ENCODE data around the gene FNDC10. TPM values are rescaled to one million over a fixed set of nuclear protein-coding genes. Genes with fewer than 3 reads are reported as not detected.

FNDC10 gene
- total RNA-seq, 2 donors from 2014 or later = 1.00 to 1.5 TPM

DNA sequence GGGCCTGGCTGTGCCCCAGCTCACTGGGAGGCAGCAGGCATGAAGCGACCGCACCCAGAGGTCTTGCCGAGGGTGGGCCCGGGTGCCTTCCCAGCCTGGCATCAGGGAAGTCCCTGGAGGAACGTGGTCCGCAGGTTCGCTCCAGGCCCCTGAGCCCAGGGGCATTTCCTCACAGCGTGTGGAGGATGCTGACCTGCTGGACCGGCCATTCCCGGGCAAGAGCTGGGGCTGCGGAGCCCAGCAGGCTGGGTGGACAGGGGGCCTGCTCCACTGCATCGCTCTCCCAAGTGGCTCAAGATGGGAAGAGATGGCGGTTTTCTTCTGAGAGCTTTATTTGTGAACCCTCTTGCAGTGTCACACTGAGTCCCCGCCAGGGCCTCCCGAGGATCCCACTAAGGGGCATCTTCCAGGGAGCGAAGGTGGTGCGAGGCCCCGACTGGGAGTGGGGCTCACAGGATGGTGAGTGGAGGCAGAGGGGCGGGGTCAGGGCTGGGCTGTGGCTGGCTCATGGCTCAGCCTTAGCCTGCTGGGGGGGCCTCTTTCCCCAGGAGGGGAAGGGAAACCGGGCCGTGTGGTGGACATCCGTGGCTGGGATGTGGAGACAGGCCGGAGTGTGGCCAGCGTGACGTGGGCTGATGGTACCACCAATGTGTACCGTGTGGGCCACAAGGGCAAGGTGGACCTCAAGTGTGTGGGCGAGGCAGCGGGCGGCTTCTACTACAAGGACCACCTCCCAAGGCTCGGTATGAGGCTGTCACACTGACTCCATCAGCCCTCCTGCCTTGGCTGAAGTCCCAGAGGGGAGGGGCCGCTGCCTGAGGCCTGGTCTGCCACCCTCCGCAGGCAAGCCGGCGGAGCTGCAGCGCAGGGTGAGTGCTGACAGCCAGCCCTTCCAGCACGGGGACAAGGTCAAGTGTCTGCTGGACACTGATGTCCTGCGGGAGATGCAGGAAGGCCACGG, 24.8 kb upstream of the FNDC10 start:
- Mint-ChIP-seq H3K4me1 (ENCODE audit: low read depth) (no peaks in the 10 kb centered on the region), H3K27ac (no peak overlapping the region)

DNA sequence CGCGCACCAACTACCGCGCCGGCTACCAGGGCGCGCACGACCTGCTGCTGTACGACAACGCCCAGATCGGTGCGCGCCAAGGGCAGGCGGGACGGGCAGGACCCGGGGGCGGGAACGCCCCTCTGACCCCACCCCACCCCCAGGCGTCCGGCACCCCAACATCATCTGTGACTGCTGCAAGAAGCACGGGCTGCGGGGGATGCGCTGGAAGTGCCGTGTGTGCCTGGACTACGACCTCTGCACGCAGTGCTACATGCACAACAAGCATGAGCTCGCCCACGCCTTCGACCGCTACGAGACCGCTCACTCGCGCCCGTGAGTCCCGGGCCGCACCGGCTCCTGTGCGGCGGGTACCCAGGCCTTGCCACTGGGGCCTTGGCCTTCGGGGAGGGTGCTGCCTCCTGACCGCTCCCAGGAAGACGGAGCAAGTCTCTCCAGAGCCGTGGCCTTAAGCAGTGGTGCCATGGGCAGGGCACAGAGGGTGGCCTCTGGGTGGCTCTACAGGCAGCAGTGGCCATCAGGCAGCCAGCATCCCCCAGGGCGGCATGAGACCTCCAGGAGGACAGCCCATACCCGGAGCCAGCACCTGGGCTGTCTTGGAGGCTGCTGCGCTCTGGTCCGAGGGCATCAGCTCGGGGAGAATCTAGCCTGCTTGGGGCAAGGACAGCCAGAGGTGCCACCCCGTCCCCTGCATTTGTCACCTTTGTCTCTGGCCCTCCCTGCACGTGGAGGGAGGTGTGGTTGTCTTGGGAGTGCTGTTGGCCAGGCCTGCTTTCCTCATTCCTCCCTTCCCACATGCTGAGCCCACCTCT, 23.9 kb upstream of the FNDC10 start:
- no peak for ATAC-seq (replicated peaks in 1 of 2)
- H3K4me3 Mint-ChIP-seq = no peak overlapping the region

More for the DNA sequence above, 24.8 kb upstream of the FNDC10 start:
- no peak overlapping the region for H3K4me3 Mint-ChIP-seq
- no peaks in the 10 kb centered on the region for H3K27me3 Mint-ChIP-seq (ENCODE audit: low read depth)
- H3K36me3 Mint-ChIP-seq (ENCODE audit: insufficient read depth in 2 of 2) = no peaks in the 10 kb centered on the region
- DNase-seq (no peak), ATAC-seq (replicated peaks in 1 of 2) (no peak)
- no peaks in the 10 kb centered on the region for H3K9me3 Mint-ChIP-seq

DNA sequence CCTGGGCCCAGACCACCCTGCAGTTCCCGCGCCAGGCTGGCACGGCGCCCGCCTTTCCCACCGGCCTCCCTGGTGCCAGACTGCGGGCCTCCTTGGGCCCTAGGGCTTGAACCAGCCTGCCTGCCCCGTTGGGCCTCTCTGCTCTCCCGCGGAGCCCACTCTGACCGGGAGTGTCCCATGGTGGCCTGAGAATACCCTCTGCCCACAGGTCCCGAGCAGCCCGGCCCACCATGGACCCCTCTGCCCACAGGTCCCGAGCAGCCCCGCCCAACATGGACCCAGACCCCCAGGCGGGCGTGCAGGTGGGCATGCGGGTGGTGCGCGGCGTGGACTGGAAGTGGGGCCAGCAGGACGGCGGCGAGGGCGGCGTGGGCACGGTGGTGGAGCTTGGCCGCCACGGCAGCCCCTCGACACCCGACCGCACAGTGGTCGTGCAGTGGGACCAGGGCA, 23.3 kb upstream of the FNDC10 start:
- no peaks in the 10 kb centered on the region for H3K9me3 Mint-ChIP-seq
- no peaks in the 10 kb centered on the region for H3K4me1 Mint-ChIP-seq (ENCODE audit: low read depth)
- DNase-seq = no peak
- no peak overlapping the region for H3K4me3 Mint-ChIP-seq
- no peak for ATAC-seq (replicated peaks in 1 of 2)
- no peaks in the 10 kb centered on the region for H3K27me3 Mint-ChIP-seq (ENCODE audit: low read depth)
- H3K27ac Mint-ChIP-seq = no peak overlapping the region
- no peaks in the 10 kb centered on the region for H3K36me3 Mint-ChIP-seq (ENCODE audit: insufficient read depth in 2 of 2)

More for the DNA sequence above, 23.9 kb upstream of the FNDC10 start:
- no peak overlapping the region for H3K27ac Mint-ChIP-seq
- H3K27me3 Mint-ChIP-seq (ENCODE audit: low read depth) = no peaks in the 10 kb centered on the region
- no peaks in the 10 kb centered on the region for H3K36me3 Mint-ChIP-seq (ENCODE audit: insufficient read depth in 2 of 2)
- no peaks in the 10 kb centered on the region for H3K4me1 Mint-ChIP-seq (ENCODE audit: low read depth)
- no peaks in the 10 kb centered on the region for H3K9me3 Mint-ChIP-seq
- DNase-seq = no peak

DNA sequence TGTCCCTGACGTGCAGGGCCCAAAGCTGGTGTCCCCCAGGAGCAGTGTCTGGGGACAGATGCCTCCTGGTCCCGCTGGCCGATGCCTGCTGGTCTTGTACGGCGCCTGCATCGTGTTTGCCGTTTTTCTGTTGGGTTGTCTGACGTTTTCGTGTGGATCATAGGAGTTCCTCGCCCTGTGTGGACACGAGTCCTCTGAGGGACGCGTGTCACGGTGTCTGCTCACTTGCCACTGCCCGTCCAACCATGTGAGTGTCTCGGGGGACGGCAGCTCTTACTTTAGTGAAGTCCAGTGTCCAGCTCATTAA, 22.8 kb upstream of the FNDC10 start:
- H3K27me3 Mint-ChIP-seq (ENCODE audit: low read depth) = no peaks in the 10 kb centered on the region
- DNase-seq = no peak
- no peak overlapping the region for H3K4me3 Mint-ChIP-seq
- no peak overlapping the region for H3K27ac Mint-ChIP-seq
- H3K9me3 Mint-ChIP-seq = no peaks in the 10 kb centered on the region
- ATAC-seq (replicated peaks in 1 of 2) = no peak
- H3K4me1 Mint-ChIP-seq (ENCODE audit: low read depth) = no peaks in the 10 kb centered on the region
- H3K36me3 Mint-ChIP-seq (ENCODE audit: insufficient read depth in 2 of 2) = no peaks in the 10 kb centered on the region

DNA sequence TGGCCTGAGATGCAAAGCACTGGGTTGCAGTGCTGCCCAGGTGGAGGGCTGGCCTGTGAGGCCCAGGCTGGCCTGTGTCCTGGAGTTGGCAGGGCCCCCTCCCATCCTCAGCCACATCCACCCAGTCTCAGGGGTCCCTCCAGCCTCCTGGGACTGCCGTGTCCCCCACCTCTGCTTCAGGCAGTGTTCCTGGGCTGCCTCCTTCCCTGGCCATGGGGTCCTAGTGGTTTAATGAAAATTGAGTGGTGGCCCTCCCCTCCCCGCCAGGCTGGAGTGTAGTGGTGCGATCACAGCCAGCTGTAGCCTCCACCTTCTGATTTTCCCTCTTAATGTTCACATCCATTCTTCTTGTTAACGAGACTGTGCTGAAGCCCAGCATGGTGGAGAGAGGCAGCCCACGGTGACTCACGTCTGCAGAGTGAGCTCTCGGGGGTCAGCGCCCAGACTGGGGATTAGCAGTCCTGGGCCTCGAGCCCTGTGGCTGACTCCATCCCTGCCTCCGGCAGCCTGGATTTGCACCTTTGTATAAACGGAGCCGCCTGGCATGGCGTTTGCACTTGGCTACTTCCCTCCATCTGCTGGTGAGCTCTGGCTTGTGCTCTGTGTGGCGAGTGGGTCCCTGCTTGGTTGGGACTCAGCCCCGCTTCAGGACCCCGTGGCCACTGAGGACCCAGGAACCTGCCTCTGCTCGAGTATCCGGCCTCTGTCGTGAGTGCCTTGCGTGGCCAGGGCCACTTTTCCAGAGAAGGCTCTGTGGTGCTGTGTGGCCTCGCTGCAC, 22.3 kb upstream of the FNDC10 start:
- H3K27ac Mint-ChIP-seq = no peak overlapping the region
- DNase-seq (no peak), ATAC-seq (replicated peaks in 1 of 2) (no peak)
- H3K4me3 Mint-ChIP-seq = no peak overlapping the region
- H3K36me3 Mint-ChIP-seq (ENCODE audit: insufficient read depth in 2 of 2) = no peaks in the 10 kb centered on the region
- H3K4me1 Mint-ChIP-seq (ENCODE audit: low read depth) = no peaks in the 10 kb centered on the region
- no peaks in the 10 kb centered on the region for H3K9me3 Mint-ChIP-seq
- no peaks in the 10 kb centered on the region for H3K27me3 Mint-ChIP-seq (ENCODE audit: low read depth)

DNA sequence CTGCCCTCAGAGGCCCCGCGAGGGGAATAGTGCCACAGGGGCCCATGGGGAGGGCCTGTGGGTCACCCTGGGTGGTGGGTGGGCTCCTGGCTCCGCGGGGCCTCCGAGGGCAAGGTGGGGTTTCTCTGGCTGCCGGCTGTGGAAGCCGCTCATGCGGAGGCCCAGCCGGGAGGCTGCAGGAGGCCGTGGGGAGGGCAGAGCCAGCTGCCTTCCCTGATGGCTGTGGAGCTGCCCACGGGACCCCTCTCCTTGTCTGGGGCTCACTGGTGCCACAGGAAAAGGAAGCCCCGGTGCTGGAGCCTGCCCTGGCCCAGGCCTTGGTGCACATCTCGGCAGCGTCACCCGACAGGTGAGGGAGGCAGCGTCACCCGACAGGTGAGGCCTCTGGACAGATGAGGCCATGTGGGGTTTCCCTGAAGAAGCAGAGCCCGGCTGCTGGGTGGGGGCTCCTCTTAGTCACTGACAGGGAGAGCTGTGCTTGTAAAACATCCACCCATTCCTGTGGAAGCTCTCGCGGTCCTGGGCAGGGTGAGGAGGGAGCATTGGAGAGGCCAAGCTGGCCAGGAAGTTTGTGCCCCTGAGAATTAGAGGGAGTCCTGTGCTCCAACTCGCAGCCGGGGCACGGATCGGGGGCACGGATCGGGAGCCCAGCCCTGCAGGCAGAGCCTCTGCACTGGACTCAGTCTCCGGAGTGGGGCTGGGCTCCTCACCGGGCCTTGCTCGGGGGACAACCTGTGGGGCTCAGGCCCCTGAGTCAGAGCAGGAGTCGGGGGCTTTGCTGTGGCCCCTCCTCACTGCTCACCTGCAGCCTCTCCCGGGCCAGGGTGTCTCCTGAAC, 21.5 kb upstream of the FNDC10 start:
- ATAC-seq (replicated peaks in 1 of 2) (no peak), DNase-seq (no peak)
- Mint-ChIP-seq H3K4me3 (no peak overlapping the region), H3K27me3 (ENCODE audit: low read depth) (no peaks in the 10 kb centered on the region), H3K4me1 (ENCODE audit: low read depth) (no peaks in the 10 kb centered on the region), H3K27ac (no peak overlapping the region), H3K36me3 (ENCODE audit: insufficient read depth in 2 of 2) (no peaks in the 10 kb centered on the region), H3K9me3 (no peaks in the 10 kb centered on the region)

DNA sequence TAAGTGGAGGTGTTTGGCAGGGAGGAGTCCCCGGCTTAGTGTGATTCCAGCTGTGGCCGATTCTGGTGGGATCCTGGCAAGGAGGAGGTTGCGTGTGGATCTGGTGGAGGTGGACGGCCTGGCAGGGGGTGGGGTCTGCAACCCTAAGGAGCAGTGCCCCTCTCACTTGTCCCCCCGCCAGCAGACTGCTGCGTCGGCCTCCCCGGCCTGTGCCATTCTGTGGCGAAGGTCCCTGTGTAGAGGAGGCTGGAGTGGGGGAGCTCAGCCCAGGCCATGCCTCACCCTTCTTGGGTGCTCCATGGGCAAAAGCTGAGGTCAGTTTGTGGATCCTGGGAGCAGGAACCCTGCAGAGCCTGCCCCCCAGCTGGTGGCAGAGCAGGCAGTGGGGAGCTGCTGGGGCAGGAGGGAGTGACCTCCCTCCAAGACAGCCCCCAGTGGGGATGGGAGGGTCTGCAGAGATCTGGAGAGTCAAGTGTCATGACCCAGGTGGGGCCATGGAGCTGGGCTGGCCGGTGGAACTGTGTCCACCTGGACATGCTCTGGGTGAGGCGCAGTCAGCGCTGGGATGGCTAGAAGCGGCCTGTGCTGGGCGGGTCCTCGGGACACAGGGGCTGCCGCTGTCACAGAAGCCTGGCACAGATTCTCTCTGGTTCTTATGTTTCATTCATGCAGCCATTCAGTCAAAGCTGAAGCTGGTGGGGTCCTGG, 20.7 kb upstream of the FNDC10 start:
- Mint-ChIP-seq H3K27ac (no peak overlapping the region), H3K4me1 (ENCODE audit: low read depth) (no peaks in the 10 kb centered on the region), H3K9me3 (no peaks in the 10 kb centered on the region), H3K4me3 (no peak overlapping the region), H3K27me3 (ENCODE audit: low read depth) (no peaks in the 10 kb centered on the region), H3K36me3 (ENCODE audit: insufficient read depth in 2 of 2) (no peaks in the 10 kb centered on the region)
- ATAC-seq (replicated peaks in 1 of 2) (no peak), DNase-seq (no peak)

DNA sequence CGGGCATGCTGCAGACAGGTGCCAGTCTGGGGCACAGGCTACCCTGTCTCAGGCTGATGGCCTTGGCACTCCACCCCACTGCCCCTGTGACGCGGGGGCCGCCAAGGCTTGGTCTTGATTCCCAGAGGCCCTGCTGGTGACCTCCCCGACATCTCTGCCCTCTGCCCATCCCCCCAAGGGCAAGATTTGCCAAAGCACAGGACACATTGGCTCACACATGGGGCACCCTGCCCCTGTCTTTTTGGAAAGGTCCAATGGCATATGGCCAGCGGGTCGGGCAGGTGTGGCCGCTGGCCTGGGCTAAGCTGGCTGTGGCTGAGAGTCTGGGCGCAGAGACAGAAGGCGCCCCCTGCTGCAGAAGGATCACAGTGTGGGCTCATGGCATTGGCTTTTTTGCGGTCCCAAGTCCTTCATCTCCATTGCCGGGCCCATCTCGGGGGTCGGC, 20.0 kb upstream of the FNDC10 start:
- DNase-seq (no peak), ATAC-seq (replicated peaks in 1 of 2) (no peak)
- Mint-ChIP-seq H3K4me1 (ENCODE audit: low read depth) (peaks cover 2% of the 10 kb centered on the region), H3K27me3 (ENCODE audit: low read depth) (no peaks in the 10 kb centered on the region), H3K4me3 (no peak overlapping the region), H3K36me3 (ENCODE audit: insufficient read depth in 2 of 2) (no peaks in the 10 kb centered on the region), H3K27ac (no peak overlapping the region), H3K9me3 (no peaks in the 10 kb centered on the region)

DNA sequence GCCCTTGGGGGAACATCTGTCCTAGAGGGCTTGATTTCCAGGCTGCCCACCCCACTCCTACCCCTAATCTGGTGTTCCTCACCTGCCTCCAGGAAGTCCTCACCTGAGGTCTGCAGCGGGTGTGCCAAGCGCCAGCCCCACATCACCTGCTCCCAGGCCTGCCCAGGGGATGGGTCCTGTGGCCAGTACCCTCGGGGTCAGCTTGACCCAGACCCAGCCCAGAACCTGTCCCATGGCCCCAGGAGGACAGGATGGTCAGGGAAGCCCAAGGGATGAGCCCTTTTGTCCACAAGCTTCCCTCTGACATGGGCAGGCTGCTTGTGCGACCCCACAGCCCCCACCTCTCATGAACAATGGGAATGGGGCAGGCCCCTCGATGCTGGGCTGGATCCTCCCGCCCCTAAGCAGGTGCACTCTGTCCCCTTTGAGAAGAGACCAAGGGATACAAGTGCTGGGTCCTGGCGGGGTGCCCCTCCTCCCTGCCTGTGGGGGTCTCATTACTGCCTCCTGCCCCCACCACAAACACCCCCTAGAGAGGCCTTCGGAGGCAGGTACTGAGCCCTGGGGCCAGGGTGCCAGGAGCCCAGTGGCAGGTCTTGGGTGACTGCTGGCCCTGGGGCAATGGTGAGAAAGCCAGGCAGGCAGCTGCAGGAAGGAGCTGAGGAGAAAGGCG, 18.6 kb upstream of the FNDC10 start:
- peaks cover 0 to 4% of the 10 kb centered on the region in 2 donors for H3K36me3 Mint-ChIP-seq (ENCODE audit: insufficient read depth in 2 of 2)
- no peaks in the 10 kb centered on the region for H3K27me3 Mint-ChIP-seq (ENCODE audit: low read depth)
- H3K4me3 Mint-ChIP-seq = no peak overlapping the region
- ATAC-seq (replicated peaks in 1 of 2) = no peak
- DNase-seq = no peak
- H3K27ac Mint-ChIP-seq = no peak overlapping the region
- H3K4me1 Mint-ChIP-seq (ENCODE audit: low read depth) = peaks cover 16% of the 10 kb centered on the region
- H3K9me3 Mint-ChIP-seq = no peaks in the 10 kb centered on the region

DNA sequence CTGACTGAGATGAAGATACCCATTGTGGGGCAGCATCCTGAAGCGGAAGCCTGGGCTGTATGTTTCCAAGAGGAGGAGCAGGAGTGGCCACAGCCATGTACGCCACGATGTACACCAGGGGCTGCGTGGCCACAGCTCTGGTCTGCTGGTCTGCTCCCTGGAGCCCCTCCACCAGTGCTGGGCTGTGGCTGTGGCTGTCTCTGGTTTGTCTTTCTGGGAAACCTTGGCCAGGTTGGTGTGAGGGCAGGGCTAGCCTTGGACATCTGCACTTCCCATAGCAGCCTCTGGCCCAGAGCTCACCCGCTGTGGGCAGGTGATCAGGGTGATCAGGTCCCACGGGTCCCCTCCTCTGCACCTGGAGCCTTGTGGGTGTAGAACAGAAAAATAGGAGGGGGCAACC, 18.0 kb upstream of the FNDC10 start:
- H3K36me3 Mint-ChIP-seq (ENCODE audit: insufficient read depth in 2 of 2) = peaks cover 0 to 4% of the 10 kb centered on the region in 2 donors
- peaks cover 19% of the 10 kb centered on the region for H3K4me1 Mint-ChIP-seq (ENCODE audit: low read depth)
- peak overlapping the region in 1 of 2 donors; percentile 10 for H3K4me3 Mint-ChIP-seq
- no peaks in the 10 kb centered on the region for H3K9me3 Mint-ChIP-seq
- no peak for ATAC-seq (replicated peaks in 1 of 2)
- no peaks in the 10 kb centered on the region for H3K27me3 Mint-ChIP-seq (ENCODE audit: low read depth)
- H3K27ac Mint-ChIP-seq = no peak overlapping the region
- no peak for DNase-seq

DNA sequence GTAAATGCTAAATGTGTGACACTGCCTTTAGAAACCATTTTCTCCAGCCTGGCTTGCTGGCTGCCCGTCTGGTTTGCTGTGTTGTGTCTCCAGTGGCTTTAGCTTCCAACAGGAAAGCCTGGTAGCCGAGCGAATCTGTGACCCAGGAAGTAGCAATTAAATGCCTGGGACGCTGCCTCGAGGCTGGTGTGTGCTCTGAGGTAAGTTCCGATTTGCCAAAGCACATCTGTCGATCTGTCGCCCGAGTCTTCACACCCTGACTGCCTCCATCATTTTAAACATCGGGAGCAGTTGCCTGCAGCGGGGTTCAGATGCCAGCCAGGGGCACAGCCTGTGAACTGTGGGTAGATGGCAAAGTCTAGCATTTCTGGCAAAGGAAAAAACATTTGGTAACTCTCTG, 17.6 kb upstream of the FNDC10 start:
- Mint-ChIP-seq H3K27me3 (ENCODE audit: low read depth) (no peaks in the 10 kb centered on the region), H3K4me1 (ENCODE audit: low read depth) (peaks cover 19% of the 10 kb centered on the region), H3K27ac (peak overlapping the region; percentile 3), H3K4me3 (peak overlapping the region; percentile 86), H3K9me3 (no peaks in the 10 kb centered on the region), H3K36me3 (ENCODE audit: insufficient read depth in 2 of 2) (peaks cover 0 to 4% of the 10 kb centered on the region in 2 donors)
- ATAC-seq (replicated peaks in 1 of 2) (no peak), DNase-seq (no peak)

All from activated T-cell treated with anti-CD3 and anti-CD28 coated beads, Interleukin-2, amount 50 U/mL, for 72 hours (primary cell).